H9 (cell line): ENCODE data around the gene CHRNA4. TPM values are rescaled to one million over a fixed set of nuclear protein-coding genes. Genes with fewer than 3 reads are reported as not detected.

Source experiments
- DNase-seq: peaks from one replicate; pipeline ENCODE4 v3.0.0-alpha.2; 2017
- H2AFZ ChIP-seq: one replicate; pipeline ENCODE4 v1.6.1; 2013; ENCODE audit warnings: mild to moderate bottlenecking, low read length, control low read depth, moderate library complexity
- H2AK5ac ChIP-seq: 2 replicates; pipeline ENCODE4 v1.6.1; 2013; ENCODE audit warnings: low read length, control low read depth, mixed read lengths; ENCODE audit not compliant: insufficient read length
- H2BK120ac ChIP-seq: one replicate; pipeline ENCODE4 v1.6.1; 2013; ENCODE audit warnings: low read depth, mild to moderate bottlenecking, low read length, control low read depth, inconsistent platforms; ENCODE audit not compliant: poor library complexity, severe bottlenecking
- H2BK12ac ChIP-seq: 2 replicates; pipeline ENCODE4 v1.6.1; 2013; ENCODE audit warnings: low read length, control low read depth, mixed read lengths, low read depth; ENCODE audit not compliant: insufficient read length
- H2BK15ac ChIP-seq: 2 replicates; pipeline ENCODE4 v1.6.1; 2013; ENCODE audit warnings: low read depth, low read length, control low read depth
- H2BK20ac ChIP-seq: one replicate; pipeline ENCODE4 v1.6.1; 2013; ENCODE audit warnings: low read depth, mild to moderate bottlenecking, low read length, control low read depth, inconsistent platforms; ENCODE audit not compliant: poor library complexity, severe bottlenecking
- H2BK5ac ChIP-seq: 2 replicates; pipeline ENCODE4 v1.6.1; 2013; ENCODE audit warnings: low read length, control low read depth, mixed read lengths; ENCODE audit not compliant: insufficient read length
- H3K14ac ChIP-seq: 2 replicates; pipeline ENCODE4 v1.6.1; 2013; ENCODE audit warnings: low read length, control low read depth; ENCODE audit not compliant: insufficient read depth
- H3K18ac ChIP-seq: 2 replicates; pipeline ENCODE4 v1.6.1; 2013; ENCODE audit warnings: low read depth, mild to moderate bottlenecking, mixed read lengths, low read length, control low read depth; ENCODE audit not compliant: insufficient read length
- H3K23ac ChIP-seq: 2 replicates; pipeline ENCODE4 v1.6.1; 2013; ENCODE audit warnings: low read length, control low read depth, mixed read lengths, low read depth; ENCODE audit not compliant: insufficient read length
- H3K23me2 ChIP-seq: 2 replicates; pipeline ENCODE4 v1.6.1; 2013; ENCODE audit warnings: low read depth, mild to moderate bottlenecking, mixed read lengths, low read length, control low read depth; ENCODE audit not compliant: insufficient read length, poor library complexity, severe bottlenecking
- H3K27ac ChIP-seq: 2 replicates; pipeline ENCODE4 v1.5.1; 2013; ENCODE audit warnings: low read length, control low read depth, mixed read lengths, low read depth; ENCODE audit not compliant: insufficient read length
- H3K27me3 ChIP-seq: 2 replicates; pipeline ENCODE4 v1.6.1; 2013; ENCODE audit warnings: low read length, control low read depth, inconsistent platforms; ENCODE audit not compliant: insufficient read depth
- H3K4ac ChIP-seq: 2 replicates; pipeline ENCODE4 v1.6.1; 2013; ENCODE audit warnings: low read depth, mild to moderate bottlenecking, control low read depth, inconsistent platforms, low read length, moderate library complexity
- H3K4me1 ChIP-seq: 2 replicates; pipeline ENCODE4 v1.6.1; 2013; ENCODE audit warnings: low read length, control low read depth, inconsistent platforms; ENCODE audit not compliant: insufficient read depth
- H3K4me2 ChIP-seq: 2 replicates; pipeline ENCODE4 v1.6.1; 2013; ENCODE audit warnings: low read length, control low read depth, mixed read lengths; ENCODE audit not compliant: insufficient read length, insufficient read depth
- H3K56ac ChIP-seq: 2 replicates; pipeline ENCODE4 v1.6.1; 2013; ENCODE audit warnings: low read depth, mild to moderate bottlenecking, mixed read lengths, low read length, control low read depth; ENCODE audit not compliant: insufficient read length
- H3K79me1 ChIP-seq: 2 replicates; pipeline ENCODE4 v1.6.1; 2013; ENCODE audit warnings: low read depth, mild to moderate bottlenecking, moderate library complexity, low read length, control low read depth, inconsistent platforms; ENCODE audit not compliant: insufficient read depth, poor library complexity, severe bottlenecking
- H3K79me2 ChIP-seq: 2 replicates; pipeline ENCODE4 v1.6.1; 2013; ENCODE audit warnings: low read length, control low read depth, inconsistent platforms; ENCODE audit not compliant: insufficient read depth
- H3K9ac ChIP-seq: 2 replicates; pipeline ENCODE4 v1.6.1; 2013; ENCODE audit warnings: low read length, control low read depth, mixed read lengths; ENCODE audit not compliant: insufficient read length; ENCODE audit errors: extremely low read depth
- H3K9me3 ChIP-seq: one replicate; pipeline ENCODE4 v1.6.1; 2013; ENCODE audit warnings: low read depth, low read length, inconsistent platforms; ENCODE audit not compliant: control insufficient read depth
- H3T11ph ChIP-seq: one replicate; pipeline ENCODE4 v1.6.1; 2013; ENCODE audit warnings: mild to moderate bottlenecking, low read length, control low read depth, inconsistent platforms
- H4K20me1 ChIP-seq: one replicate; pipeline ENCODE4 v1.6.1; 2013; ENCODE audit not compliant: control insufficient read depth, insufficient read length, insufficient read depth
- H4K5ac ChIP-seq: 2 replicates; pipeline ENCODE4 v1.6.1; 2013; ENCODE audit warnings: low read depth, mild to moderate bottlenecking, mixed read lengths, low read length, control low read depth; ENCODE audit not compliant: insufficient read length
- H4K8ac ChIP-seq: replicated peaks from 2 replicates; pipeline ENCODE4 v1.6.1; 2013; ENCODE audit warnings: low read length, control low read depth, mixed read lengths, low read depth; ENCODE audit not compliant: insufficient read length
- H4K91ac ChIP-seq: 2 replicates; pipeline ENCODE4 v1.6.1; 2013; ENCODE audit warnings: low read depth, mild to moderate bottlenecking, moderate library complexity, mixed read lengths, low read length, control low read depth; ENCODE audit not compliant: insufficient read length
- H3K27ac Mint-ChIP-seq, 3 experiments: 2 replicates in 2 of 3; 3 replicates in 1 of 3; pipeline ENCODE4 v1.8.0; 2020 to 2021; ENCODE audit warnings: mixed read lengths in 3 of 3, mild to moderate bottlenecking in 1 of 3, moderate library complexity in 1 of 3
- H3K27me3 Mint-ChIP-seq: 2 replicates; pipeline ENCODE4 v1.8.0; 2021; ENCODE audit warnings: low read depth, mild to moderate bottlenecking, moderate library complexity, mixed read lengths
- H3K36me3 Mint-ChIP-seq, 3 experiments: 2 replicates in 2 of 3; 3 replicates in 1 of 3; pipeline ENCODE4 v1.8.0; 2020 to 2021; ENCODE audit warnings: low read depth in 3 of 3, mixed read lengths in 3 of 3; ENCODE audit not compliant: insufficient read depth in 1 of 3
- H3K4me1 Mint-ChIP-seq, 2 experiments: 2 replicates each; pipeline ENCODE4 v1.8.0; 2020; ENCODE audit warnings: mixed read lengths in 2 of 2
- H3K4me3 Mint-ChIP-seq, 2 experiments: 2 replicates in 1 of 2; 3 replicates in 1 of 2; pipeline ENCODE4 v1.8.0; 2020 to 2021; ENCODE audit warnings: mild to moderate bottlenecking in 2 of 2, mixed read lengths in 2 of 2, moderate library complexity in 1 of 2
- H3K9me3 Mint-ChIP-seq, 2 experiments: 2 replicates in 1 of 2; 3 replicates in 1 of 2; pipeline ENCODE4 v1.8.0; 2020; ENCODE audit warnings: mild to moderate bottlenecking in 2 of 2, mixed read lengths in 2 of 2, moderate library complexity in 1 of 2
- WGBS: extraction: QIAGEN DNeasy Blood & Tissue Kit; methylation state at CpG from one replicate; pipeline ENCODE4 v1.1.7; 2013; ENCODE audit warnings: missing lambda C conversion rate, low lambda C conversion rate, mixed read lengths; ENCODE audit not compliant: insufficient read length; ENCODE audit errors: extremely low coverage; 5-methylcytosine and 5-hydroxymethylcytosine counted together
- total RNA-seq: library from RNA; stranded (reverse); gene quantifications from 2 replicates; pipeline ENCODE4 v1.2.1, GENCODE V29; 2021
- TF ChIP-seq, protein P1 (sequence below): fragments of 200-600 bp; sonication (generic); conservative IDR thresholded peaks from 3 replicates; pipeline ENCODE4 v1.8.0; 2021; ENCODE audit warnings: antibody characterized with exemption, mild to moderate bottlenecking

CHRNA4 gene
- total RNA-seq, 1 experiment from 2014 or later: 2.5 TPM

DNA sequence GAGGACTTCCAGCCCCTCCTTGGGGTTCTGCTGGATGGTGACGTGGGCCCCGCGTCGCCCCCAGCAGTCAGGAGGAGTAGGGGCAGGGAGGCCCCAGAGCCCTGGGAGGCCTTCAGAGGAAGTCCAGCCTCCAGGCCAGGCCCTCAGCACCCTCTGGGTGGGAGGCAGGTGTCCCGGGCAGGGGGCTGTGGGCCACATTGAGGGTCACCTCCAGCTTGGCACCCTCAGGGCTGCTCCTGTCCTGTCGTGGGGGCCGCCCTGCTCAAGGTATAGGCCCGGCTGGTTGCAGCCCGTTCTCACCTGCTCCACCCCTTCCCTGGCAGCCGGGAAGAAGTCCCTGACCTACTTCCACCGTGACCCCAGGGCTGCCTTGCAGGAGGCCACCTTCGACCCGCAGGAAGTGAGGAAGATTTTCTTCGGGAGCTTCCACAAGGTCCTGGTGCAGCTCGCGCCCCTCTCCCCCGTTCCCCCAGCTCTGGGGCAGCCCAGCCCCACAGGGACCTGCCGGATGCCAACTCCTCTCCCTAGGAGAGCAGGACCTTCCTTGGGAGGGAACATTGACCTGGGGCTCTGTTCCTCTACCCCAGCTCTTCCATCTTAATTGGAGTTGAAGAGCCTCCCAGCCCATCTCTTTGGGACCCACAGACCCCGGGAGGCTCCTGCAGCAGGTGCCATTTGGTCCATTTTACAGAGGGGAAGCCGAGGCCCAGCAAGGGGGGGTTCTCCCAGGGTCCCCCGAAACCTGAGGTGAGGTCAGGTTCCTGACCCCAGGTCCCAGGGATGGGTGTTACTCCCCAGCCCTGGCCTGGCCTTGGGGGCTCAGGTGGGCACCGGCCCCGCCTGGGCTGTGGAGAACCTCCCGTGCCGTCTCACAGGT is 41.7 kb downstream of the CHRNA4 start:
- Mint-ChIP-seq H3K27me3 (peaks cover 6% of the 10 kb centered on the region), H3K36me3 (no peaks in the 10 kb centered on the region), H3K27ac (no peak overlapping the region), H3K4me3 (no peak overlapping the region), H3K4me1 (peaks cover 0 to 10% of the 10 kb centered on the region in 2 experiments; a peak in 2 of 4 replicates), H3K9me3 (no peaks in the 10 kb centered on the region)
- no peak overlapping the region for H4K8ac ChIP-seq
- H3K23me2 ChIP-seq: no peaks in the 10 kb centered on the region
- H2AFZ ChIP-seq: no peak overlapping the region
- TF ChIP-seq, protein P1, sequence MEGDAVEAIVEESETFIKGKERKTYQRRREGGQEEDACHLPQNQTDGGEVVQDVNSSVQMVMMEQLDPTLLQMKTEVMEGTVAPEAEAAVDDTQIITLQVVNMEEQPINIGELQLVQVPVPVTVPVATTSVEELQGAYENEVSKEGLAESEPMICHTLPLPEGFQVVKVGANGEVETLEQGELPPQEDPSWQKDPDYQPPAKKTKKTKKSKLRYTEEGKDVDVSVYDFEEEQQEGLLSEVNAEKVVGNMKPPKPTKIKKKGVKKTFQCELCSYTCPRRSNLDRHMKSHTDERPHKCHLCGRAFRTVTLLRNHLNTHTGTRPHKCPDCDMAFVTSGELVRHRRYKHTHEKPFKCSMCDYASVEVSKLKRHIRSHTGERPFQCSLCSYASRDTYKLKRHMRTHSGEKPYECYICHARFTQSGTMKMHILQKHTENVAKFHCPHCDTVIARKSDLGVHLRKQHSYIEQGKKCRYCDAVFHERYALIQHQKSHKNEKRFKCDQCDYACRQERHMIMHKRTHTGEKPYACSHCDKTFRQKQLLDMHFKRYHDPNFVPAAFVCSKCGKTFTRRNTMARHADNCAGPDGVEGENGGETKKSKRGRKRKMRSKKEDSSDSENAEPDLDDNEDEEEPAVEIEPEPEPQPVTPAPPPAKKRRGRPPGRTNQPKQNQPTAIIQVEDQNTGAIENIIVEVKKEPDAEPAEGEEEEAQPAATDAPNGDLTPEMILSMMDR: no peak
- no peak overlapping the region for H3K4me2 ChIP-seq
- no peak overlapping the region for H3T11ph ChIP-seq
- H4K20me1 ChIP-seq: no peaks in the 10 kb centered on the region
- no peak overlapping the region for H2BK5ac ChIP-seq
- H2AK5ac ChIP-seq: no peak overlapping the region
- DNase-seq: no peak
- no CpG with 5 or more reads among the region's 25 CpGs for WGBS
- no peaks in the 10 kb centered on the region for H3K79me2 ChIP-seq
- no peak overlapping the region for H2BK20ac ChIP-seq
- no peaks in the 10 kb centered on the region for H3K79me1 ChIP-seq
- no peak overlapping the region for H3K14ac ChIP-seq
- H2BK15ac ChIP-seq: no peak overlapping the region
- no peaks in the 10 kb centered on the region for H3K27me3 ChIP-seq
- no peak overlapping the region for H3K4ac ChIP-seq
- no peaks in the 10 kb centered on the region for H3K4me1 ChIP-seq
- H3K18ac ChIP-seq: no peak overlapping the region
- no peak overlapping the region for H3K27ac ChIP-seq
- no peak overlapping the region for H4K91ac ChIP-seq
- H3K23ac ChIP-seq: no peak overlapping the region
- no peak overlapping the region for H2BK12ac ChIP-seq
- no peak overlapping the region for H2BK120ac ChIP-seq
- no peak overlapping the region for H4K5ac ChIP-seq
- no peak overlapping the region for H3K56ac ChIP-seq
- no peaks in the 10 kb centered on the region for H3K9me3 ChIP-seq
- H3K9ac ChIP-seq: no peak overlapping the region
